ENCODE measurements around the gene MYO1G.

Gene MYO1G

DNA sequence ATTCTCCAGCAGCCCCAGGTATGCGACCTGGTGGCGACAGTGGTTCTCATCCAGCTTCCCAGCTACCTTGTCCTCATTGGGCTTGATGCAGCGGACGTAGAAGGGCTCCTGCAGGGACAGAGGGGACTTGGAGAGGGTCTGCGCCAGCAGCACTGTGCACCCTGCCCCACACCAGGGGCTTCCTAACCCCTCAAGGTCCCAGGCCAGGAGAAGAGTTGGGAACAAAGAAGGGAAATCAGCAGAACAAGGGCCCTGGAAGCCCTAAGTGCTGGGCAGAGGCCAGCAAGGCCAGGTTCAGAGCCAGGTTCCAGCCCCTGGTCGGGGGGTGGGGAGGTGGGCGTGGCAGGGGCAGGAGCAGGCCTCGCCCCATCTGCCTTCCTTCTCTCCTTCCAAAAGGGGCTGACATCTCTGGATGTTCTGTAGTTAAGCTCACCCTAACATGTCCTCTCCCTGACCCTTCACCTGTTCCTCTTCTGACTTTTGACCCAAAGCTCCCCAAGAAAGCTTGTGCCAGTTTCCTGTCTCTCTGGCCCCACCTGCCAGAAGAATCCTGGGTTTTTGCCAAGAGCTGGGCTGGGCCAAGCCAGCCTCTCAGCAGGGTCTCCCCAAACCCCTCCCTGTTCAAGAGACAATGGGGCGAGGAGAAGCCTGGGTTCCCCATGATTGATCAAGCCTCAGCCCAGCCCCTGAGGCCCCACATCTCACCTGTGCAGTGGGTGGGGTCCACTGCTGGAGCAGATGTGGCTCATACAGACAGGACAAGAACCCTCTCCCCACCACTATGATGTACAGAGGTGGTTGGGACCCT is 11.9 kb downstream of the MYO1G start:
- H3K9me3 Mint-ChIP-seq = no peaks in the 10 kb centered on the region
- H3K27ac Mint-ChIP-seq = peak overlapping the region; percentile 23
- H3K36me3 Mint-ChIP-seq = no peaks in the 10 kb centered on the region
- no peak overlapping the region for H3K4me3 Mint-ChIP-seq
- peaks cover 7% of the 10 kb centered on the region for H3K4me1 Mint-ChIP-seq
- H3K27me3 Mint-ChIP-seq = no peaks in the 10 kb centered on the region

DNA sequence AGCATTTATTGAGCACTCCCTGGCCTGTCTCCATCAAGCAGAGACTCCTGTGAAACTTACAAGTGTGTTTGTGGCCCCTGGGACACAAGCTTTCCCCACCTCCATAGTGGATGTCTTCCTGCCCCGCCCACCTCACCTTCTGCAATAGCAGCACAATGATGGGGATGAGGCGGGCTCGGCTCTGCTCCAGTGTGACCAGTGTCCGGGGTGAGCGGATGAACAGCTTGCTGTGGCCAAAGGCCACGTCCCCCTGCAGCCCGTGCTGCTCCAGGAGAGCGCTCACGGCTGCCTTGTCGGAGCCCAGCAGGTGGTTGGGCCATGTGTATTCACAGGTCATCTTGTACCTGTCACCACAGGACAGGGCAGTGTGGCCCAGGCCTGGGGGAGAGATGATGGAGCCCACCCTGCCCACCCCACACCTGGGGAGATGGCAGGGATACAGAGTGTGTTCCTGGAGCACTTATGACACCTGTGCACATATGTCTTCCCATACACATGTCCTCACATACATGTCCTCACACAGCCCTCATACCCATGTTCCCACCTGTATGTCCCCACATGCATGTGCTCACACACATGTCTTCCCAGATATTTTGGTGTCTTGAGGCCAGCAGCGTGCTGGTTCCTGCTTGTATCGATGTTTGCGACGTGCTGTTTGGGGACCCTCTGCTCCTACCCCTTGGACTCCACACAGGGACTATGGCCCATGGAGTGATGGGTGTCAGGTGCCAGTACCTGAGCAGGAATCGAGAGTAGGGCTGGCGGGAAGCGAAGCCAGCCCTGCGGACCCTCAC is 12.7 kb downstream of the MYO1G start:
- Mint-ChIP-seq H3K36me3 (no peaks in the 10 kb centered on the region), H3K4me3 (no peak overlapping the region), H3K4me1 (peaks cover 7% of the 10 kb centered on the region), H3K27ac (no peak overlapping the region), H3K27me3 (no peaks in the 10 kb centered on the region), H3K9me3 (no peaks in the 10 kb centered on the region)

DNA sequence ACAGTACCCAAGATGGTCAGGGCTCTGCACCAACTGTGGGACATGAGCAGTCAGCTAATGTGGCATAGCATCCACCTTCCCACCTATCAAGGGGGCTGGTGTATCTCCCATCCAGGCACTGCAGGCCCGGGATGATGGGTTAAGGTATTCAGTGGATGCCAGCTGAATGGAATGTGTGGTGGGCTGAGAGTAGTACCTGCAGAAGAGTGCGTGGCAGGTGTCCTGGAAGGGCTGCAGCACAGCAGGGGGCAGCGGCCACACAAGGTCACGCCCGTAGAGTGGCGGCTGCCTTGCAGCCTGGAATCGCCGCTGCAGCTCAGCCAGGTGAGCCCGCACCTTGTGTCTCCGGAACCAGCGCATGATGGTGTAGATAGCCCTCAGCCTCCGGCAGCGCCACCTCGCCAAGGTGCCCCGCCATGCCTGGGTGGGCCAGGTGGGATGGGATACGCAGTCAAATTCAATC is 13.3 kb downstream of the MYO1G start:
- H3K4me1 Mint-ChIP-seq = peaks cover 7% of the 10 kb centered on the region
- H3K9me3 Mint-ChIP-seq = no peaks in the 10 kb centered on the region
- H3K4me3 Mint-ChIP-seq = no peak overlapping the region
- H3K36me3 Mint-ChIP-seq = no peaks in the 10 kb centered on the region
- no peaks in the 10 kb centered on the region for H3K27me3 Mint-ChIP-seq
- no peak overlapping the region for H3K27ac Mint-ChIP-seq

DNA sequence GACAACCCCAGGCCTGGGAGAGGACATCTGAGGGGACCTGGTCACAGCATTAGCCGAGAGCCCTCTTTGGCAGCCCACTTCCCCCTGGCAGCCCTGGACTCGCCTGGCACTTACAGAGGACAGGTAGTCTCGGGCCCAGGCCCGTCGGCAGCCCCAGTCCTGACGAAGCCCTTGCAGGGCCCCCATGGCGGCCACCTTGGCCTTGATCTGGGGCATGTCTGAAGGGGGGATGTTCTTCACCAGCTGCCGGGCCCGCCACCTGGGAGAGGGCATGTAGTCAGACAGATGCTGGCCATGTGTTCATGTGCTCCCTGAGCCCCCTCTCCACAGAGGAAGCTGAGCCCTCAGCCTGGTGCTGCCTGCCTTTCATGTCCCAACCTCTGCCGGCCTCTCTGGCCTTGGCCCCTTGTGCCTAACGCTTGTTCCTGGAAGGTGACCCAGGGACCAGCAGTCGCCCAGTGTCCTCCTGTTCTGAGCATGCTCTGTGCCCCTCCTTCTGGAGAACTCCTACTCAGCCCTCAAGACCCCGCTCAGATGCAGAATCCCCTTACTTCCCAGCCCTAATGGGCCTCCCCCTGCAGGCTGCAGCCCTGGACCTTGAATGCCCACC is 13.9 kb downstream of the MYO1G start:
- Mint-ChIP-seq H3K4me1 (peaks cover 12% of the 10 kb centered on the region), H3K4me3 (no peak overlapping the region), H3K27me3 (no peaks in the 10 kb centered on the region), H3K36me3 (no peaks in the 10 kb centered on the region), H3K27ac (no peak overlapping the region), H3K9me3 (no peaks in the 10 kb centered on the region)

DNA sequence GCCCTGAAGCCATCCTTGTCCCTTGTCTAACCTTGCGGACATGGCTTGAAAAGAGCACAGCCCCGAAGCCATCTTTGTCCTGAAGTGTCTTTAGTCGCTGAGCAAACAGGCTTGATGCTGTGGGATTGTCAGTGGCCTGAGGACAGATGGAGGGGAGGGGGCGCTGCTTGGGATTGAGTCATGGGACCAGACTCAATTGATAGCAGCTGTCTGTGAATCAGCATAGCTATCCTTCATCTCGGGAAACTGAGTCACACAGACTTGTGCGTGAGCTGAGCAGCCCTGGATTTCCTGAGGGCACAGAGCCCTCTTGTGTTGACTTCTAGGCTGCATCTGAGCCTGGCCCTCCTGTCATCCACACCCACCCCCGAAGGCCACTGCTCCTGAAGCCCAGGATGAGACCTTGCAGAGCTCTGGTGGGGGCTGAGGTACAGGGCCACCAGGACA is 14.4 kb downstream of the MYO1G start:
- Mint-ChIP-seq H3K27me3 (no peaks in the 10 kb centered on the region), H3K4me3 (no peak overlapping the region), H3K27ac (no peak overlapping the region), H3K36me3 (no peaks in the 10 kb centered on the region), H3K4me1 (peaks cover 17% of the 10 kb centered on the region), H3K9me3 (no peaks in the 10 kb centered on the region)

DNA sequence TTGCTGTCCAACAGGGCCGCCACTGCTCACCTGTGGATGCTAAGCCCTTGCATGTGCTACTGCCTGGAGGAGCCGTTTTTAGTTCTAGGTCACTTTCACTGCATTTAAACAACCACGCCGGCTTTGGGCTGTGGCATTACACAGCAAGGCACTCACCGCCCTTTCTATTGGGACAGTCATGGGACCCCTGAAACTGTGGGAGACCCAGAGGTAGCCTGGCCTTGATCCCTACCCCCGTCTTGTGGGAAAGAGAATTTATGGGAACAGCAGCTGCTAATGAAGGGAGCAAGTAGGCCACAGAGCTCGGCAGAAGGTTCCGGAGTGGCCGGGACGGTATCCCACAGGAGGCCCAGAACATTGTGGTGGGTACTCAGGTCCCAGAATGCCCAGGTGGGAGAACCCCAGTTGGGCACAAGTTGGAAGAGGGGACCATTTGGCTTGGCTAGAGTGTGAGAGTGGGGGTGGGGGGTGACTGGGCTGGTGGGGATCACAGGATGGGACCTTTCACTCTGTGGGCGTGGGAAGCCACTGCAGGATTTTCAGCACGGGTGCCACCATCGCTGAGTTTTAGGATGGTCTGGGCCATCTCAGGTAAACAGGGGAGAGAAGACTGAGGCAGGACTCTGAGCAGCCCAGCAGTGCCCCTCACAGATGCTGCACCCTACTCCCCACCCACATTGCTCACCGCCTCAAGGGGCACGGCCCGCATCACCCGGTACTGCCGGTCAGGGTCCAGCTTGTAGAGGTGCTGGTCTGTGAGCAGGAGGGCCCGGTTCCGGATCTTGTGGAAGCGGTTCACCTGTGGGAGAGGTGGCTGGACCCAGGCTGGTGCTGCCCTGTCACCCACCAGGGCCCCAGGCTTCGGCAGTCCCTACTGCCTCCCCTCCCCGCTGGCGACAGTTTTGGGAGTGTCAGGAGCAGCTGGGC is 15.2 kb downstream of the MYO1G start:
- no peak overlapping the region for H3K4me3 Mint-ChIP-seq
- H3K36me3 Mint-ChIP-seq = no peaks in the 10 kb centered on the region
- H3K27me3 Mint-ChIP-seq = no peaks in the 10 kb centered on the region
- no peak overlapping the region for H3K27ac Mint-ChIP-seq
- peaks cover 24% of the 10 kb centered on the region for H3K4me1 Mint-ChIP-seq
- no peaks in the 10 kb centered on the region for H3K9me3 Mint-ChIP-seq

DNA sequence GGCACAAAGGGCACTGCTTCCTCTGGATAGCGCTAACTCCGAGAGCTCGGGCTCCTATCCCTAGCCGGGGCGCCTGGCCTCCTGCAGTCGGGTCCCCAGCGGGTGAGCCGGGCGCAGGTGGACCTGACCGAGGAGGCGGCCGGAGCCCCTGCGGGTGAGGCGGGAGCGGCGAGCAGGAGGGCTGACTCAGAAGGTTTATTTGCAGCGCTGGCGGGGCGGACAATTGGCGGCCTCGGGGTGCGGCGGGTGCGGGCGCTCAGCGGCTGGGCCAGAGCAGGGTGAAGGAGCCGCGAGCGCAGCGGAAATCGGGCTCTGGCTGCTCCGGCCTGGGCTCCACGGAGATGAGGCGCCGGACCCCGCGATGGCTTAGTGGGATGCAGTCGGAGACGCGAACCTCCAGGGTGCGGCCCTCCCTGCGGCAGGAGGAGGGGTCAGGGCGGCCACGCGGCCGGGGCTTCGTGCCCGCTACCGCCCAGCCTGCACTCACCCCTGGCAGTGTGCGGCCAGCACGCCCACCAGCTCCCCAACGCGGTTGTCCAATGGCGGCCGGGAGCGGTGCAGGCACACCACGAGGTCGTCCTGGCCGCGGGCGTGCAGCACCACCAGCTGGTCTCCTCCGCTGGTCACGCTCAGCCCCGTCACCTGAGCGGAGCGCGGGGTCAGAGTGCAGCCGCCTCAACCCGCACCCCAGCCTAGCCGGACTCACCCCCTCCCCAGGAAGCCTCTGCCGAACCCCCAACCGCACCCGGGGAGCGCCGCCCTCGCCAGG is 16.1 kb downstream of the MYO1G start:
- Mint-ChIP-seq H3K27ac (no peak overlapping the region), H3K4me1 (peaks cover 22% of the 10 kb centered on the region), H3K27me3 (no peaks in the 10 kb centered on the region), H3K4me3 (no peak overlapping the region), H3K36me3 (no peaks in the 10 kb centered on the region), H3K9me3 (no peaks in the 10 kb centered on the region)

DNA sequence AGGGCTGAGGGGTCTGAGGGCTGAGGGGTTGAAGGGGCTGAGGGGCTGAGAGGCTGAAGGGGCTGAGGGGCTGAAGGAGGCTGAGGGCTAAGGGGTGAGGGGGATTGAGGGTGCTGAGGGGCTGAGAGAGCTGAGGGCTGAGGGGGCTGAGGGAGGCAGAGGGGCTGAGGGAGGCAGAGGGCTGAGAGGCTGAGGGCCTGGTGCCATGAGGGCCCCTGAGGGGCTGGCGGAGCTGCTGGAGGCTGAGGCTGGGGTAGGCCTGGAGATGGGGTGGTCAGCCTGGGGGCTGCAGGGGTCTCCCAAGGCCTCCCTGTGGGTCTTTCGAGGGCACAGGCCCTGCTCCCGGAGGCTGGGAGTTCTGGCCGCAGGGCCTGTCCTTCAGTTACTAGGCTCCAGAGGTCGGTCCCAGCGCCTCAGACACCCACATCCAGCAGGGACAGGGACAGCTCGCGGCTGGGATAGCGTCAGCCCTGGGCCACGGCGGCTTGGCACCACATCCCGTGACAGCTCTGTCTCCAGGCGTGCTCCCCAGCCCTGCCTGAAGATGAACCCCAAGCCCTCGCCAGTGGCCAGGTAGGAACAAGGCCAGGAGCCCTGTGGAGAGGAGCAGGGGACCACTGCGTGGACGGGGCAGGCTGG is 16.9 kb downstream of the MYO1G start:
- H3K27me3 Mint-ChIP-seq = no peaks in the 10 kb centered on the region
- no peaks in the 10 kb centered on the region for H3K9me3 Mint-ChIP-seq
- no peak overlapping the region for H3K27ac Mint-ChIP-seq
- peaks cover 22% of the 10 kb centered on the region for H3K4me1 Mint-ChIP-seq
- no peaks in the 10 kb centered on the region for H3K36me3 Mint-ChIP-seq
- H3K4me3 Mint-ChIP-seq = no peak overlapping the region

DNA sequence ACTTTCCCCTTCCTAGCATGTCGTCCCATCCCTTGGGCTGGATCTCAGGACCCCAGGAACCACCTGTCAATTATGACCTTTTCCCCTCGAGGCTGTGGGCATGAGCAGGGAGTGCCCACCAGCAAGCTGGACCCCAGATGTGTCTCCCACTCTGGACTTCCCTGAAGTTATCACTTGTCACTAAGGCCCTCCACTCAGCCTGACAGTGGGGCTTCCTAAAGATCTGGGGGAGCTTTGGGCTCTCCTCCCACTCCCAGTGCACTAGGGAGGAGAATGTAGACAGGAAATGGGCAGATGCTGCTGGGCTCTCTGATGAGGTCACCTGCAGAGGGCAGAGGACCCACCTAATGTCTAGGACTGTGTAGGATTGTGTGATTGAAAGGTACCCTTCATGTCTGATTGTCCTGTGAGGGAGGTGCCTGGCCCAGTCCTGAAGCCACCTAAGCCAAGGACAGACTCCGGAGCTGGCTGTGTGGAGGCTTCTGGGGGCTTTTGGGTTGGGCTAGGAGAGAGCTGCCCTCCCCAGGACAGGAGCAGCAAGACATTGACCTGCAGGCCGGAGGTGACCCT is 18.7 kb downstream of the MYO1G start:
- peak overlapping the region; percentile 84 for H3K27ac Mint-ChIP-seq
- H3K27me3 Mint-ChIP-seq = no peaks in the 10 kb centered on the region
- H3K4me3 Mint-ChIP-seq = no peak overlapping the region
- H3K36me3 Mint-ChIP-seq = no peaks in the 10 kb centered on the region
- H3K4me1 Mint-ChIP-seq = peaks cover 24% of the 10 kb centered on the region
- H3K9me3 Mint-ChIP-seq = no peaks in the 10 kb centered on the region

DNA sequence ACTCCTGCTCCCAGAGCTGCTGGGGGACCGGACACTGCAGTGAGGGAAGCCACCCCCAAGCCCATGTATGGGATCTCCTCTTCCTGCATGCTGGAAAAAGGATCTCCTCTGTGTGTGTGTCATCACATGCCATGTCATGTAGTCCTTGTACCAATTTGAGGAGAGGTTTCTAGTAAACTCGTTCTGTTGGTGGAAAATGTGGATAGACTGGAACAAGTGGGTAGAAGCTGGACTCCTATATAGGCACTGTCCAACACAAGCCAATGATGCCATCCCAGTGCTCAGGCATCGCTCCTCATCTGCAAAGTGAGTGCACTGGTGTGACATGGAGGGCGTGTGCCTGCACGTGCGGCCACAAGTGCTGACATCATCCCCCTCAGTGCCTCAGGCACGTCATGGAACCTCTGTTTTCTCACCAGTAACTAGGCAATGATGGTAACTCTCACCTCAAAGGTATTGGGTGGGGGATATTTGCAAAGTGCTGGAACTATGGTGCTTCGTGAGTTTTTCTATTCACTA is 19.3 kb downstream of the MYO1G start:
- no peaks in the 10 kb centered on the region for H3K27me3 Mint-ChIP-seq
- no peak overlapping the region for H3K4me3 Mint-ChIP-seq
- no peaks in the 10 kb centered on the region for H3K36me3 Mint-ChIP-seq
- H3K27ac Mint-ChIP-seq = peak overlapping the region; percentile 84
- H3K4me1 Mint-ChIP-seq = peaks cover 28% of the 10 kb centered on the region
- H3K9me3 Mint-ChIP-seq = no peaks in the 10 kb centered on the region

DNA sequence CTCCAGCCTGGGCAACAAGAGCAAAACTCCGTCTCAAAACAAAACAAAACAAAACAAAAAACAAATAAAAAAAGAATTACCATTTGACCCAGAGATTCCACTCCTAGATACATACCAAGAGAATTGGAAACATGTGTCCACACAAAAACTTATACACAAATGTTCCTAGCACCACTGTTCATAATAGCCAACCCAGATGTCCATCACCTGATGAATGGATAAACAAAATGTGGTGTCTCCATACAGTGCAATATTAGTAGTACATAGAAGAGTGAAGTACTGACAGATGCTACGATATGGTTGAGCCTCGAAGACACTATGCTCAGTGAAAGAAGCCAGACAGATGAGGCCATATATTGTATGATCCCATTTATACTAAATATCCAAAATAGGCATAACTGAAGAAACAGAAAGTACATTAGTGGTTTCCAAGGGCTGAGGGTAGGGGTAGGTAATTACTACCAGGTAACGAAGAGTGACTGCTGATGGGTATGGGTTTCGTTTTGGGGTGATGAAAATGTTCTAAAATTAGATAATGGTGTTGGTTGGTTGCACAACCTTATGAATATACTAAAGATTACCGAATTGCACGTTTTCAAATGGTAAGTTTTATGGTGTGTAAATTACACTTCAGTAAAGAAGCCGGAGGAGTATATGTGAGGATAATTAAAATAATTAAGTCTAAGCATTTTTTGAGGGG is 20.0 kb downstream of the MYO1G start:
- no peaks in the 10 kb centered on the region for H3K9me3 Mint-ChIP-seq
- H3K4me1 Mint-ChIP-seq = peaks cover 28% of the 10 kb centered on the region
- no peaks in the 10 kb centered on the region for H3K27me3 Mint-ChIP-seq
- H3K27ac Mint-ChIP-seq = peak overlapping the region; percentile 79
- H3K4me3 Mint-ChIP-seq = no peak overlapping the region
- H3K36me3 Mint-ChIP-seq = no peaks in the 10 kb centered on the region

DNA sequence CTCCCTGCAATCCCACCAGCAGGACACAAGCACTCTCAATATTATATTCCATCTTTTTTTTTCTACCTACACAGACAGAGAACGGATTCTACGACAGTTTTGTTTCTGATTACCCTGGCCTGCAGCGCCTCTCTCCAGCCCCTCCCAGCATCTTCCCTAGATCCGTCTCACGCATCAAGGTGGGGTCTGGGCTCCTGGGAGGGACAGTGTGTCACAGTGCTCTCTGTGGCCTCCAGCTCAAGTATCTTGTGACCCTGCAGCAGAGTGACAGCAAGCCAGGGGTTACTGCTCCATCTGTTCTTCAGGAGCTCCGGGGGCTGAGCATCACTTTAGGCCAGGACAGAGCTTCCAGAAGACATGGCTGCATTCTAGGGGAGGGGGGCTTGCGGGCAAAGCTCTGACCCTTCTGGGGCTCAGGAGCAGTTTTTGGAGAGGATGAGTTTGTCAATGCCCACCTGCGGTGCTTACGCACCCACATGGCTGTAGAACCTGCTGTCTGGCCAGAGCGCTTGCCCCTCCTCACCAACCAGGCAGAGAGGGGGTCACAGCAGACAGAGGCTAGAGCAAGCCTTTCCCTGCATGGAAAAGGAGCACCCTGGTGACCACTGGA is 22.6 kb downstream of the MYO1G start:
- Mint-ChIP-seq H3K9me3 (no peaks in the 10 kb centered on the region), H3K27me3 (no peaks in the 10 kb centered on the region), H3K4me1 (peaks cover 32% of the 10 kb centered on the region), H3K36me3 (no peaks in the 10 kb centered on the region), H3K27ac (no peak overlapping the region), H3K4me3 (no peak overlapping the region)

DNA sequence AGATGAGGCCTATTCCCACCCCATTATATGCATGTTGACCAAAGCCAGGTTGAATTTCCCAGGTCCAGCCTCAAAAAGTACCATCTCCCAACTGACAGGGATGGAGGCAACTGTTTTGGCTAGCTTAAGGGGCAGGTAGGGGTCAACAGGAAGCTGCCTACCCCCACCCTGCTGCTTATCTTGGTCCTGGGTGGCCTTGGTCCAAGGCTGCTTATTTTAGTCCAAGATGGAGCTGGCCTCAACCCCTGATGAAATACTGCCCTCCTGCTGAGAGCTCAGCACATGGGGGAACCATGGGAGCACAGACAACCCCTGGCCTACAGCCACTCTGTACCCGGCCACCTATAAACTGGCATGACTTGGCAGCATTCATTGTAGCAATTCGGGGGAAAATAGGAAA is 23.1 kb downstream of the MYO1G start:
- H3K27me3 Mint-ChIP-seq = no peaks in the 10 kb centered on the region
- H3K27ac Mint-ChIP-seq = no peak overlapping the region
- no peak overlapping the region for H3K4me3 Mint-ChIP-seq
- H3K9me3 Mint-ChIP-seq = no peaks in the 10 kb centered on the region
- H3K4me1 Mint-ChIP-seq = peaks cover 32% of the 10 kb centered on the region
- no peaks in the 10 kb centered on the region for H3K36me3 Mint-ChIP-seq

Data from activated naive CD4-positive, alpha-beta T cell treated with anti-CD3 and anti-CD28 coated beads, Interleukin-2, amount 50 U/mL, for 24 hours (primary cell).